H9 (cell line): ENCODE results near the gene WDR33. TPM values are rescaled to one million over a fixed set of nuclear protein-coding genes. Genes with fewer than 3 reads are reported as not detected.

Experiments
- DNase-seq: peaks from one replicate; pipeline ENCODE4 v3.0.0-alpha.2; 2017
- H2AFZ ChIP-seq: one replicate; pipeline ENCODE4 v1.6.1; 2013; ENCODE audit warnings: mild to moderate bottlenecking, low read length, control low read depth, moderate library complexity
- H2AK5ac ChIP-seq: 2 replicates; pipeline ENCODE4 v1.6.1; 2013; ENCODE audit warnings: low read length, control low read depth, mixed read lengths; ENCODE audit not compliant: insufficient read length
- H2BK120ac ChIP-seq: one replicate; pipeline ENCODE4 v1.6.1; 2013; ENCODE audit warnings: low read depth, mild to moderate bottlenecking, low read length, control low read depth, inconsistent platforms; ENCODE audit not compliant: poor library complexity, severe bottlenecking
- H2BK12ac ChIP-seq: 2 replicates; pipeline ENCODE4 v1.6.1; 2013; ENCODE audit warnings: low read length, control low read depth, mixed read lengths, low read depth; ENCODE audit not compliant: insufficient read length
- H2BK15ac ChIP-seq: 2 replicates; pipeline ENCODE4 v1.6.1; 2013; ENCODE audit warnings: low read depth, low read length, control low read depth
- H2BK20ac ChIP-seq: one replicate; pipeline ENCODE4 v1.6.1; 2013; ENCODE audit warnings: low read depth, mild to moderate bottlenecking, low read length, control low read depth, inconsistent platforms; ENCODE audit not compliant: poor library complexity, severe bottlenecking
- H2BK5ac ChIP-seq: 2 replicates; pipeline ENCODE4 v1.6.1; 2013; ENCODE audit warnings: low read length, control low read depth, mixed read lengths; ENCODE audit not compliant: insufficient read length
- H3K14ac ChIP-seq: 2 replicates; pipeline ENCODE4 v1.6.1; 2013; ENCODE audit warnings: low read length, control low read depth; ENCODE audit not compliant: insufficient read depth
- H3K18ac ChIP-seq: 2 replicates; pipeline ENCODE4 v1.6.1; 2013; ENCODE audit warnings: low read depth, mild to moderate bottlenecking, mixed read lengths, low read length, control low read depth; ENCODE audit not compliant: insufficient read length
- H3K23ac ChIP-seq: 2 replicates; pipeline ENCODE4 v1.6.1; 2013; ENCODE audit warnings: low read length, control low read depth, mixed read lengths, low read depth; ENCODE audit not compliant: insufficient read length
- H3K23me2 ChIP-seq: 2 replicates; pipeline ENCODE4 v1.6.1; 2013; ENCODE audit warnings: low read depth, mild to moderate bottlenecking, mixed read lengths, low read length, control low read depth; ENCODE audit not compliant: insufficient read length, poor library complexity, severe bottlenecking
- H3K27ac ChIP-seq: 2 replicates; pipeline ENCODE4 v1.5.1; 2013; ENCODE audit warnings: low read length, control low read depth, mixed read lengths, low read depth; ENCODE audit not compliant: insufficient read length
- H3K27me3 ChIP-seq: 2 replicates; pipeline ENCODE4 v1.6.1; 2013; ENCODE audit warnings: low read length, control low read depth, inconsistent platforms; ENCODE audit not compliant: insufficient read depth
- H3K4ac ChIP-seq: 2 replicates; pipeline ENCODE4 v1.6.1; 2013; ENCODE audit warnings: low read depth, mild to moderate bottlenecking, control low read depth, inconsistent platforms, low read length, moderate library complexity
- H3K4me1 ChIP-seq: 2 replicates; pipeline ENCODE4 v1.6.1; 2013; ENCODE audit warnings: low read length, control low read depth, inconsistent platforms; ENCODE audit not compliant: insufficient read depth
- H3K4me2 ChIP-seq: 2 replicates; pipeline ENCODE4 v1.6.1; 2013; ENCODE audit warnings: low read length, control low read depth, mixed read lengths; ENCODE audit not compliant: insufficient read length, insufficient read depth
- H3K56ac ChIP-seq: 2 replicates; pipeline ENCODE4 v1.6.1; 2013; ENCODE audit warnings: low read depth, mild to moderate bottlenecking, mixed read lengths, low read length, control low read depth; ENCODE audit not compliant: insufficient read length
- H3K79me1 ChIP-seq: 2 replicates; pipeline ENCODE4 v1.6.1; 2013; ENCODE audit warnings: low read depth, mild to moderate bottlenecking, moderate library complexity, low read length, control low read depth, inconsistent platforms; ENCODE audit not compliant: insufficient read depth, poor library complexity, severe bottlenecking
- H3K79me2 ChIP-seq: 2 replicates; pipeline ENCODE4 v1.6.1; 2013; ENCODE audit warnings: low read length, control low read depth, inconsistent platforms; ENCODE audit not compliant: insufficient read depth
- H3K9ac ChIP-seq: 2 replicates; pipeline ENCODE4 v1.6.1; 2013; ENCODE audit warnings: low read length, control low read depth, mixed read lengths; ENCODE audit not compliant: insufficient read length; ENCODE audit errors: extremely low read depth
- H3K9me3 ChIP-seq: one replicate; pipeline ENCODE4 v1.6.1; 2013; ENCODE audit warnings: low read depth, low read length, inconsistent platforms; ENCODE audit not compliant: control insufficient read depth
- H3T11ph ChIP-seq: one replicate; pipeline ENCODE4 v1.6.1; 2013; ENCODE audit warnings: mild to moderate bottlenecking, low read length, control low read depth, inconsistent platforms
- H4K20me1 ChIP-seq: one replicate; pipeline ENCODE4 v1.6.1; 2013; ENCODE audit not compliant: control insufficient read depth, insufficient read length, insufficient read depth
- H4K5ac ChIP-seq: 2 replicates; pipeline ENCODE4 v1.6.1; 2013; ENCODE audit warnings: low read depth, mild to moderate bottlenecking, mixed read lengths, low read length, control low read depth; ENCODE audit not compliant: insufficient read length
- H4K8ac ChIP-seq: replicated peaks from 2 replicates; pipeline ENCODE4 v1.6.1; 2013; ENCODE audit warnings: low read length, control low read depth, mixed read lengths, low read depth; ENCODE audit not compliant: insufficient read length
- H4K91ac ChIP-seq: 2 replicates; pipeline ENCODE4 v1.6.1; 2013; ENCODE audit warnings: low read depth, mild to moderate bottlenecking, moderate library complexity, mixed read lengths, low read length, control low read depth; ENCODE audit not compliant: insufficient read length
- H3K27ac Mint-ChIP-seq, 3 experiments: 2 replicates in 2 of 3; 3 replicates in 1 of 3; pipeline ENCODE4 v1.8.0; 2020 to 2021; ENCODE audit warnings: mixed read lengths in 3 of 3, mild to moderate bottlenecking in 1 of 3, moderate library complexity in 1 of 3
- H3K27me3 Mint-ChIP-seq: 2 replicates; pipeline ENCODE4 v1.8.0; 2021; ENCODE audit warnings: low read depth, mild to moderate bottlenecking, moderate library complexity, mixed read lengths
- H3K36me3 Mint-ChIP-seq, 3 experiments: 2 replicates in 2 of 3; 3 replicates in 1 of 3; pipeline ENCODE4 v1.8.0; 2020 to 2021; ENCODE audit warnings: low read depth in 3 of 3, mixed read lengths in 3 of 3; ENCODE audit not compliant: insufficient read depth in 1 of 3
- H3K4me1 Mint-ChIP-seq, 2 experiments: 2 replicates each; pipeline ENCODE4 v1.8.0; 2020; ENCODE audit warnings: mixed read lengths in 2 of 2
- H3K4me3 Mint-ChIP-seq, 2 experiments: 2 replicates in 1 of 2; 3 replicates in 1 of 2; pipeline ENCODE4 v1.8.0; 2020 to 2021; ENCODE audit warnings: mild to moderate bottlenecking in 2 of 2, mixed read lengths in 2 of 2, moderate library complexity in 1 of 2
- H3K9me3 Mint-ChIP-seq, 2 experiments: 2 replicates in 1 of 2; 3 replicates in 1 of 2; pipeline ENCODE4 v1.8.0; 2020; ENCODE audit warnings: mild to moderate bottlenecking in 2 of 2, mixed read lengths in 2 of 2, moderate library complexity in 1 of 2
- WGBS: extraction: QIAGEN DNeasy Blood & Tissue Kit; methylation state at CpG from one replicate; pipeline ENCODE4 v1.1.7; 2013; ENCODE audit warnings: missing lambda C conversion rate, low lambda C conversion rate, mixed read lengths; ENCODE audit not compliant: insufficient read length; ENCODE audit errors: extremely low coverage; 5-methylcytosine and 5-hydroxymethylcytosine counted together
- total RNA-seq: library from RNA; stranded (reverse); gene quantifications from 2 replicates; pipeline ENCODE4 v1.2.1, GENCODE V29; 2021
- TF ChIP-seq, protein P1 (sequence below): fragments of 200-600 bp; sonication (generic); conservative IDR thresholded peaks from 3 replicates; pipeline ENCODE4 v1.8.0; 2021; ENCODE audit warnings: antibody characterized with exemption, mild to moderate bottlenecking

WDR33 gene
- total RNA-seq, 1 experiment from 2014 or later, result 86.0 TPM

DNA sequence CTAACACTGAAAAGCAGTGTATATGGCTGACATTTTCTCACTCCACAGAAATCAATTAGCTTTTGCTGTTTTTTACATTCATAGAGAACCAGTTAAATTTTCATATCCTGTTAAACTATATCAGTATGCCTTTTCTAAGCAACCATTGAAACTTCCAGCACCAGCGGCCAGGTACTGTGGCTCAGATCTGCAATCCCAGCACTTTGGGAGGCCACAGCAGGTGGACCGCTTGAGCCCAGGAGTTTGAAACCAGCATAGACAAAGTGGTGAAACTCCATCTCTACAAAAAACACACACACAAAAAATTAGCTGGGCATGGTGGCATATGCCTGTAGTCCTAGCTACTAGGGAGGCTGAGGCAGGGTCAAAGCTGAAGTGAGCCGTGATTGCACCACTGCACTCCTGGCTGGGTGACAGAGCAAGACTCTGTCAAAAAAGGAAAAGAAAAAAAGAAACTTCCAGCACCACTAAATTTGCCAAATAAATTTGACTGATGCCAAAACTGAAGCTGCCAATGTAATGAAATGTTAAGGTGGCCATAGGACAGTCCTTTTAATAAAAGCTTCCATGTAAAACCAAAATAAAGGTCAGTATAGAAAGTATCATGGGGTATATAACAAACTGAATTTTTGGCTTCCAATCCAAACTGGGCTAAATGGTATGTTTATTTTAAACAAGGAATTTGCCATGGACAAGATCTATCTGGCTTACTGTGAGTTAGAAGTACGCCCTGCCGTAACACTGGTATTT lies 106.2 kb downstream of the WDR33 start:
- no peaks in the 10 kb centered on the region for H3K27me3 ChIP-seq

More for the DNA sequence above, 106.2 kb downstream of the WDR33 start:
- Histone ChIP-seq H2BK5ac (no peak overlapping the region), H3K4me2 (no peak overlapping the region), H3K27ac (no peak overlapping the region), H2AK5ac (no peak overlapping the region), H3K79me2 (peaks cover 3% of the 10 kb centered on the region; the same call in 1 of the 2 replicates), H2AFZ (no peak overlapping the region), H4K91ac (no peak overlapping the region), H3K4ac (no peak overlapping the region), H4K8ac (no peak overlapping the region), H3T11ph (no peak overlapping the region), H4K20me1 (no peaks in the 10 kb centered on the region), H3K23me2 (peaks cover 5% of the 10 kb centered on the region), H3K18ac (no peak overlapping the region), H3K14ac (no peak overlapping the region), H3K23ac (no peak overlapping the region), H3K9me3 (no peaks in the 10 kb centered on the region), H4K5ac (no peak overlapping the region), H2BK12ac (no peak overlapping the region), H3K9ac (no peak overlapping the region), H2BK15ac (no peak overlapping the region), H3K79me1 (no peaks in the 10 kb centered on the region), H3K56ac (no peak overlapping the region), H3K4me1 (peaks cover 5% of the 10 kb centered on the region; the same call in 1 of the 2 replicates), H2BK20ac (no peak overlapping the region), H2BK120ac (no peak overlapping the region)
- Mint-ChIP-seq H3K36me3 (peaks cover 17 to 62% (median 60%) of the 10 kb centered on the region in 3 experiments), H3K27ac (no peak overlapping the region), H3K4me3 (no peak overlapping the region), H3K4me1 (peaks cover 17 to 21% of the 10 kb centered on the region in 2 experiments), H3K9me3 (peaks cover 0 to 4% of the 10 kb centered on the region in 2 experiments; a peak in 1 of 5 replicates), H3K27me3 (no peaks in the 10 kb centered on the region)
- TF ChIP-seq, protein P1, sequence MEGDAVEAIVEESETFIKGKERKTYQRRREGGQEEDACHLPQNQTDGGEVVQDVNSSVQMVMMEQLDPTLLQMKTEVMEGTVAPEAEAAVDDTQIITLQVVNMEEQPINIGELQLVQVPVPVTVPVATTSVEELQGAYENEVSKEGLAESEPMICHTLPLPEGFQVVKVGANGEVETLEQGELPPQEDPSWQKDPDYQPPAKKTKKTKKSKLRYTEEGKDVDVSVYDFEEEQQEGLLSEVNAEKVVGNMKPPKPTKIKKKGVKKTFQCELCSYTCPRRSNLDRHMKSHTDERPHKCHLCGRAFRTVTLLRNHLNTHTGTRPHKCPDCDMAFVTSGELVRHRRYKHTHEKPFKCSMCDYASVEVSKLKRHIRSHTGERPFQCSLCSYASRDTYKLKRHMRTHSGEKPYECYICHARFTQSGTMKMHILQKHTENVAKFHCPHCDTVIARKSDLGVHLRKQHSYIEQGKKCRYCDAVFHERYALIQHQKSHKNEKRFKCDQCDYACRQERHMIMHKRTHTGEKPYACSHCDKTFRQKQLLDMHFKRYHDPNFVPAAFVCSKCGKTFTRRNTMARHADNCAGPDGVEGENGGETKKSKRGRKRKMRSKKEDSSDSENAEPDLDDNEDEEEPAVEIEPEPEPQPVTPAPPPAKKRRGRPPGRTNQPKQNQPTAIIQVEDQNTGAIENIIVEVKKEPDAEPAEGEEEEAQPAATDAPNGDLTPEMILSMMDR, result no peak
- WGBS, result no CpG with 5 or more reads among the region's 5 CpGs
- no peak for DNase-seq
